H1 (cell line): ENCODE data around the gene RHBDD2. TPM values are rescaled to one million over a fixed set of nuclear protein-coding genes. Genes with fewer than 3 reads are reported as not detected.

ENCODE experiments used
- CTCF ChIA-PET: fragments of 300-600 bp; sonication (Branson Sonifier 250); formaldehyde crosslinking; loops from one replicate; lab custom pipeline; 2021; ENCODE audit not compliant: partially characterized antibody; lab: Charles Lee
- POLR2A ChIA-PET: fragments of 300-600 bp; sonication (Branson Sonifier 250); formaldehyde crosslinking; loops from one replicate; lab custom pipeline; 2021; ENCODE audit warnings: inconsistent platforms; ENCODE audit not compliant: partially characterized antibody; lab: Charles Lee
- DNase-seq, 2 experiments: peaks; one replicate each; pipeline versions ENCODE4 v3.0.0 to v3.0.0-alpha.2; 2010 to 2022; ENCODE audit warnings: low spot score in 2 of 2, low read depth in 1 of 2, mixed read lengths in 1 of 2
- FAIRE-seq: peaks from 2 replicates; lab custom pipeline; 2011; peaks lifted over from hg19 to GRCh38; lab: Jason Lieb, UNC
- H2AFZ ChIP-seq: 2 replicates; pipeline ENCODE4 v1.8.1; 2012; ENCODE audit warnings: low read length, inconsistent platforms
- H2AK5ac ChIP-seq: 2 replicates; pipeline ENCODE4 v1.6.1; 2013; ENCODE audit warnings: low read depth, low read length
- H2BK120ac ChIP-seq: replicated peaks from 2 replicates; pipeline ENCODE3; 2013; ENCODE audit warnings: low read depth, low read length, inconsistent platforms
- H2BK12ac ChIP-seq: 2 replicates; pipeline ENCODE4 v1.6.1; 2013; ENCODE audit warnings: low read depth, low read length
- H2BK15ac ChIP-seq: 2 replicates; pipeline ENCODE4 v1.6.1; 2013; ENCODE audit warnings: low read length
- H2BK20ac ChIP-seq: 2 replicates; pipeline ENCODE4 v1.6.1; 2013; ENCODE audit warnings: low read length
- H2BK5ac ChIP-seq: 2 replicates; pipeline ENCODE4 v1.6.1; 2013; ENCODE audit warnings: low read depth, low read length
- H3K14ac ChIP-seq: 2 replicates; pipeline ENCODE4 v1.6.1; 2013; ENCODE audit warnings: inconsistent platforms; ENCODE audit not compliant: insufficient read length
- H3K18ac ChIP-seq: 2 replicates; pipeline ENCODE4 v1.6.1; 2013; ENCODE audit warnings: low read length; ENCODE audit errors: extremely low read depth
- H3K23ac ChIP-seq: 2 replicates; pipeline ENCODE4 v1.6.1; 2013; ENCODE audit warnings: inconsistent platforms; ENCODE audit not compliant: insufficient read length
- H3K23me2 ChIP-seq: 2 replicates; pipeline ENCODE4 v1.6.1; 2013; ENCODE audit warnings: low read depth, low read length
- H3K27ac ChIP-seq: 2 replicates; pipeline ENCODE4 v1.6.1; 2011; ENCODE audit warnings: low read depth, low read length, inconsistent platforms
- H3K27me3 ChIP-seq, 4 experiments: replicated peaks in 1 of 4; 1 replicate in 1 of 4; 2 replicates in 3 of 4; pipeline versions ENCODE4 v1.6.1 to v1.8.1; 2011 to 2013; ENCODE audit warnings: low read length in 3 of 4, mild to moderate bottlenecking in 3 of 4, inconsistent platforms in 2 of 4, mixed read lengths in 2 of 4, moderate library complexity in 1 of 4; ENCODE audit not compliant: control insufficient read depth in 3 of 4, insufficient read depth in 3 of 4; ENCODE audit errors: extremely low read depth in 1 of 4
- H3K36me3 ChIP-seq, 4 experiments: 2 replicates each; pipeline versions ENCODE4 v1.6.1 to v1.8.1; 2011 to 2013; ENCODE audit warnings: mild to moderate bottlenecking in 4 of 4, low read length in 3 of 4, moderate library complexity in 2 of 4, control low read depth in 1 of 4, inconsistent platforms in 1 of 4; ENCODE audit not compliant: insufficient read depth in 4 of 4, control insufficient read depth in 2 of 4
- H3K4ac ChIP-seq: replicated peaks from 2 replicates; pipeline ENCODE3; 2013; ENCODE audit warnings: low read length, low read depth, mixed read lengths, inconsistent platforms; ENCODE audit not compliant: insufficient read length
- H3K4me1 ChIP-seq, 4 experiments: replicated peaks in 1 of 4; 1 replicate in 1 of 4; 2 replicates in 3 of 4; pipeline versions ENCODE4 v1.6.1 to v1.8.1; 2011 to 2013; ENCODE audit warnings: low read length in 3 of 4, inconsistent platforms in 2 of 4, mixed read lengths in 1 of 4; ENCODE audit not compliant: insufficient read depth in 4 of 4, control insufficient read depth in 3 of 4
- H3K4me2 ChIP-seq, 2 experiments: 2 replicates each; pipeline versions ENCODE4 v1.6.1 to v1.8.1; 2011 to 2013; ENCODE audit warnings: low read depth in 2 of 2, low read length in 2 of 2, control low read depth in 1 of 2, inconsistent platforms in 1 of 2, mild to moderate bottlenecking in 1 of 2; ENCODE audit not compliant: insufficient read depth in 1 of 2
- H3K4me3 ChIP-seq, 4 experiments: fragments of 200-600, 300-600 bp in 1 of 4; sonication (generic), shearing (Covaris generic), sonication (Bioruptor Twin) in 1 of 4; 2 replicates each; pipeline versions ENCODE4 v1.5.1 to v1.8.1; 2011 to 2016; ENCODE audit warnings: low read length in 4 of 4, low read depth in 3 of 4, control low read depth in 2 of 4, inconsistent platforms in 2 of 4, mild to moderate bottlenecking in 2 of 4, mixed read lengths in 1 of 4, moderate library complexity in 1 of 4; ENCODE audit not compliant: insufficient read depth in 2 of 4; ENCODE audit errors: extremely low read depth in 1 of 4
- H3K56ac ChIP-seq: replicated peaks from 2 replicates; pipeline ENCODE3; 2013; ENCODE audit warnings: low read depth, mild to moderate bottlenecking, mixed read lengths, low read length, inconsistent platforms; ENCODE audit not compliant: insufficient read length
- H3K79me1 ChIP-seq: 2 replicates; pipeline ENCODE4 v1.6.1; 2013; ENCODE audit warnings: low read depth, low read length, control low read depth
- H3K79me2 ChIP-seq, 2 experiments: 2 replicates each; pipeline versions ENCODE4 v1.6.1 to v1.8.1; 2012 to 2013; ENCODE audit warnings: low read length in 2 of 2, mild to moderate bottlenecking in 2 of 2, inconsistent platforms in 1 of 2; ENCODE audit not compliant: insufficient read depth in 2 of 2, control insufficient read depth in 1 of 2
- H3K9ac ChIP-seq, 4 experiments: replicated peaks in 1 of 4; 1 replicate in 1 of 4; 2 replicates in 3 of 4; pipeline versions ENCODE4 v1.6.1 to v1.8.1; 2011 to 2013; ENCODE audit warnings: low read depth in 3 of 4, low read length in 3 of 4, control low read depth in 2 of 4, mild to moderate bottlenecking in 2 of 4, moderate library complexity in 2 of 4, inconsistent platforms in 1 of 4; ENCODE audit errors: extremely low read depth in 1 of 4
- H3K9me3 ChIP-seq, 2 experiments: 2 replicates each; pipeline versions ENCODE4 v1.6.1 to v1.8.1; 2012 to 2013; ENCODE audit warnings: mild to moderate bottlenecking in 2 of 2, moderate library complexity in 2 of 2, control low read depth in 1 of 2, inconsistent platforms in 1 of 2, low read depth in 1 of 2, low read length in 1 of 2, mixed read lengths in 1 of 2; ENCODE audit not compliant: insufficient read depth in 2 of 2
- H4K20me1 ChIP-seq, 2 experiments: replicated peaks in 1 of 2; 2 replicates each; pipeline versions ENCODE3 to v1.8.1; 2011 to 2013; ENCODE audit warnings: inconsistent platforms in 2 of 2, low read length in 2 of 2, mild to moderate bottlenecking in 1 of 2; ENCODE audit not compliant: insufficient read depth in 2 of 2, control insufficient read depth in 1 of 2
- H4K5ac ChIP-seq: 2 replicates; pipeline ENCODE4 v1.6.1; 2013; ENCODE audit warnings: low read length, low read depth, mixed read lengths, inconsistent platforms; ENCODE audit not compliant: insufficient read length
- H4K8ac ChIP-seq: 2 replicates; pipeline ENCODE4 v1.8.0; 2013; ENCODE audit warnings: mild to moderate bottlenecking, moderate library complexity, low read length, inconsistent platforms; ENCODE audit not compliant: insufficient read depth; ENCODE audit errors: extremely low read depth
- H4K91ac ChIP-seq: replicated peaks from 2 replicates; pipeline ENCODE3; 2013; ENCODE audit warnings: low read length, mixed read lengths, inconsistent platforms; ENCODE audit not compliant: insufficient read length
- GTF2F1 ChIP-seq: IDR thresholded peaks from 2 replicates; pipeline ENCODE4 v1.6.1; 2012; ENCODE audit warnings: low read depth, low read length, improper control_type of control experiment, borderline replicate concordance
- SAP30 ChIP-seq: fragments of 300-600 bp; sonication (generic); IDR thresholded peaks from 2 replicates; pipeline ENCODE4 v1.7.1; 2012; ENCODE audit warnings: low read length, moderate library complexity, mild to moderate bottlenecking, inconsistent platforms; ENCODE audit not compliant: insufficient read depth, insufficient replicate concordance
- SIX5 ChIP-seq: IDR thresholded peaks from 2 replicates; pipeline ENCODE4 v1.6.1; 2011; ENCODE audit warnings: mild to moderate bottlenecking, low read depth, low read length
- WGBS, 2 experiments: shearing (Covaris generic) in 1 of 2; methylation state at CpG; one replicate each; pipeline versions ENCODE4 v1.1.6 to v1.1.7; 2013 to 2015; ENCODE audit warnings: low lambda C conversion rate in 2 of 2, mixed read lengths in 2 of 2, inconsistent platforms in 1 of 2, low coverage in 1 of 2, missing lambda C conversion rate in 1 of 2; ENCODE audit not compliant: insufficient replicate concordance in 2 of 2, insufficient coverage in 1 of 2, insufficient read length in 1 of 2; ENCODE audit errors: extremely low coverage in 1 of 2, missing lambda C conversion rate in 1 of 2; 5-methylcytosine and 5-hydroxymethylcytosine counted together
- polyA plus RNA-seq, 7 experiments: library from polyadenylated mRNA; depleted of rRNA in 3 of 7; stranded (reverse) in 5 of 7; unstranded in 2 of 7; fragments of >200 nt in 5 of 7; fragments of 200-250 nt in 2 of 7; gene quantifications; 1 replicate in 5 of 7; 2 replicates in 1 of 7; 4 replicates in 1 of 7; pipeline versions ENCODE4 v1.2.1 to v1.2.3, GENCODE V29; 2011 to 2013; ENCODE audit warnings: missing spikeins in 2 of 7, mixed read lengths in 2 of 7
- total RNA-seq: library from RNA; stranded (reverse); fragmentation: NEBNext Ultra II Directional; extraction: Animal tissue kit (Norgen Biotek cat#: 25700); gene quantifications from 2 replicates; pipeline ENCODE4 v1.2.1, GENCODE V29; 2021
- TF ChIP-seq, protein P1 (sequence below): IDR thresholded peaks from 2 replicates; pipeline ENCODE4 v1.6.1; 2012; ENCODE audit warnings: inconsistent platforms

RHBDD2 gene
- total and polyA plus RNA-seq, 2 of the 8 experiments (the other 6 are each of a cell fraction or from before 2014, with no cell fraction given), result 28.3 to 65.5 TPM

- Histone ChIP-seq H2AFZ (no peak overlapping the region), H3K23ac (no peak overlapping the region), H2BK12ac (no peak overlapping the region), H3K79me2 (no peaks in the 10 kb centered on the region), H3K9ac (no peak overlapping the region), H4K20me1 (no peaks in the 10 kb centered on the region), H2AK5ac (no peak overlapping the region), H2BK20ac (no peak overlapping the region), H3K9me3 (no peaks in the 10 kb centered on the region), H2BK5ac (no peak overlapping the region), H3K4me3 (no peak overlapping the region), H2BK120ac (no peak overlapping the region), H3K4me1 (no peaks in the 10 kb centered on the region), H3K36me3 (no peaks in the 10 kb centered on the region), H3K18ac (no peak overlapping the region), H3K79me1 (no peaks in the 10 kb centered on the region), H3K23me2 (no peaks in the 10 kb centered on the region; the same call in 1 of the 2 replicates), H3K27me3 (no peaks in the 10 kb centered on the region), H3K4me2 (no peak overlapping the region), H4K8ac (no peak overlapping the region), H4K91ac (no peak overlapping the region), H3K27ac (no peak overlapping the region), H4K5ac (no peak overlapping the region), H3K56ac (no peak overlapping the region), H3K14ac (no peak overlapping the region), H2BK15ac (no peak overlapping the region), H3K4ac (no peak overlapping the region)
- ChIA-PET POLR2A (interaction anchor here (0.6 kb wide), 1 partner anchor 39 kb away, joined by 4 read pairs; no protein-coding TSS in a partner anchor), CTCF (no interaction called here)
- TF ChIP-seq SIX5, result no peak
- TF ChIP-seq SAP30, result no peak
- TF ChIP-seq, protein P1, sequence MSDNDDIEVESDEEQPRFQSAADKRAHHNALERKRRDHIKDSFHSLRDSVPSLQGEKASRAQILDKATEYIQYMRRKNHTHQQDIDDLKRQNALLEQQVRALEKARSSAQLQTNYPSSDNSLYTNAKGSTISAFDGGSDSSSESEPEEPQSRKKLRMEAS, result no peak
- TF ChIP-seq GTF2F1, result no peak
- 89% methylated on average over 6 of the region's 6 CpGs; no CpG with 5 or more reads in 1 of the 2 experiments for WGBS, 2 experiments
- no peak for FAIRE-seq
- no peak for DNase-seq
Observed at GRCh38 chr7:75830978-75831377, 47.9 kb upstream of the RHBDD2 start.
